Urinary bladder (tissue), 4 donors: ENCODE data around the gene OCSTAMP. TPM values are rescaled to one million over a fixed set of nuclear protein-coding genes. Genes with fewer than 3 reads are reported as not detected.

ENCODE experiments used
- DNase-seq: peaks from one replicate; pipeline ENCODE4 v3.0.0-alpha.2; 2015; ENCODE audit errors: extremely low spot score
- H3K27ac ChIP-seq: one replicate; pipeline ENCODE4 v1.5.1; 2013; ENCODE audit warnings: low read depth, mild to moderate bottlenecking, moderate library complexity
- H3K36me3 ChIP-seq: one replicate; pipeline ENCODE4 v1.6.1; 2013; ENCODE audit warnings: mild to moderate bottlenecking, moderate library complexity; ENCODE audit not compliant: insufficient read depth
- H3K4me1 ChIP-seq: one replicate; pipeline ENCODE4 v1.6.1; 2013; ENCODE audit warnings: mild to moderate bottlenecking, moderate library complexity; ENCODE audit not compliant: insufficient read depth
- H3K4me3 ChIP-seq: one replicate; pipeline ENCODE4 v1.5.1; 2013; ENCODE audit warnings: low read depth, low read length
- WGBS: extraction: QIAGEN DNeasy Blood & Tissue Kit; methylation state at CpG from one replicate; pipeline ENCODE4 v1.1.7; 2013; 5-methylcytosine and 5-hydroxymethylcytosine counted together
- polyA plus RNA-seq: library from polyadenylated mRNA; stranded (reverse); fragments of 200-250 nt; gene quantifications from one replicate; pipeline ENCODE4 v1.2.3, GENCODE V29; 2013
- total RNA-seq: library from RNA; depleted of rRNA; stranded (reverse); fragments of >200 nt; gene quantifications from one replicate; pipeline ENCODE4 v1.2.3, GENCODE V29; 2014
- donor health status: healthy with polysubstance abuse.
- donor health status: healthy.

Gene OCSTAMP
- total and polyA plus RNA-seq, 2 donors, result not detected

DNA sequence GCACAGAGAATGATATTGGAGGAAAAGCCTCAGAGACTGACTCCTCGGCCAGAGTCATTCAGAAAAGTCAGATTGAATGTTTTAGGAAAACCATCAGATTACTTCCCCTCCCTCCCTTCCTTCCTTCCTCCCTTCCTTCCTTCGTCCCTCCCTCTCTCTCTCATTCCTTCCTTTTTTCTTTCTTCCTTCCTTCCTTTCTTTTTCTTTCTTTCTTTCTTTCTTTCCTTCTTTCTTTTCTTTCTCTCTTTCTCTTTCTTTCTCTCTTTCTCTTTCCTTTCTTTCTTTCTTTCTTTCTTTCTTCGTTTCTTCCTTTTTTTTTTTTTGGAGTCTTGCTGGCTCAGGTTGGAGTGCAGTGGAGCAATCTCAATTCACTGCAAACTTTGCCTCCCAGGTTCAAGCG is 7.4 kb downstream of the OCSTAMP start:
- Histone ChIP-seq H3K4me3 (no peak overlapping the region), H3K27ac (no peak overlapping the region), H3K36me3 (no peaks in the 10 kb centered on the region), H3K4me1 (no peaks in the 10 kb centered on the region)
- 73% methylated on average over 4 of the region's 4 CpGs for WGBS
- no peak for DNase-seq

DNA sequence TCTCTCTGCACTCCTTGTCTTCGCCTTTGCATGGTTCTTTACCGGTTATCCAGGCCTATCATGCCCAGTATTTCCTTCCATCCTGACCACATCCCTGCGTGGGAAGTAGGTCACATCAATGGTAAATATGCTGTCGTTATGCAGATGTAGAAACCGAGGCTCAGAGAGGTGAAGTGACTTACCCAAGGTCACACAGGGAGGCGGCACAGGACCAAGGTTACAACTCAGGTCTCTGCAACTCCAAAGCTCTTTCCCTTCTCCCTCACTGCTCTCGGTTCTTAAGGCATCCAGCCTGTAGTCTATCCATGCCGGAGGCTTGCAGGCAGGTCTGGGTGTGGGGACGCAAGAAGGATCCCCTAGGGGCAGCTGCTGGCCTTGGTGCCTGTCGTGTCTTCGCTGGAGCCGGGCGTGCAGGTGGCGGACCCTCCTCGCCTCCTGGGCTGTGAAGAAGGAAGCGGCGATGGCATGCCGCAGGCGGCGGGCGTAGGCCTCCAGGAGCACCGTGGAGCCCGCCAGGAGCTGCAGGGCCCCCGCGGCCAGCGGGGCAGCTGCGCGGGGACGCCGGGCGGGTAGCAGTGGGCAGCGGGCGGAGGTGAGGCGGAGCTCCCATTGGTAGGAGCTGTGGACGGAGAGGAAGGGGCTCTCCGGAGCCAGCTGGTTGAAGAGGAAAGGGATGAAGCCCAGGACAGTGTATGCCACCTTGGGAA is 9.1 kb downstream of the OCSTAMP start:
- WGBS, result 64% methylated on average over 36 of the region's 36 CpGs
- no peak overlapping the region for H3K27ac ChIP-seq
- H3K4me3 ChIP-seq, result no peak overlapping the region
- no peaks in the 10 kb centered on the region for H3K4me1 ChIP-seq
- no peaks in the 10 kb centered on the region for H3K36me3 ChIP-seq
- no peak for DNase-seq

DNA sequence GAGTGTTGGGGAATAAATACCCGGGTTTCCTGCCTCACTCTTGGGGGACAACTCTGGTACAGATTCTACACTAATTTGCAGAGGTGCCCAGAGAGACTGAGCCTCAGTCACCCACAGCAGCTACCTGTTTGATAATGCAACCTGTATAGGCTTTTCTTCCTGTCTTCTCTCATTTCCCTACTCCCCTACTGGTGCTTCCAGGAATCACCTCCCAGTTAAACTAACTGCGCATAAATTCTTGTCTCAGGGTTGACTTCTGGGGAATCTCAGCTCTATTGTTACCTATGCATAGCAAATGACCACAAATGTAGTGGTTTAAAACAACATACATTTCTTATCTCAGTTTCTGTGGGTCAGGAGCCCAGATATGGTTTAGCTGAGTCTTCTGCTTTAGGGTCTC is 11.3 kb downstream of the OCSTAMP start:
- no peaks in the 10 kb centered on the region for H3K4me1 ChIP-seq
- no peak overlapping the region for H3K4me3 ChIP-seq
- no peak for DNase-seq
- WGBS, result 75% methylated on average over 2 of the region's 2 CpGs
- H3K36me3 ChIP-seq, result no peaks in the 10 kb centered on the region
- H3K27ac ChIP-seq, result no peak overlapping the region

DNA sequence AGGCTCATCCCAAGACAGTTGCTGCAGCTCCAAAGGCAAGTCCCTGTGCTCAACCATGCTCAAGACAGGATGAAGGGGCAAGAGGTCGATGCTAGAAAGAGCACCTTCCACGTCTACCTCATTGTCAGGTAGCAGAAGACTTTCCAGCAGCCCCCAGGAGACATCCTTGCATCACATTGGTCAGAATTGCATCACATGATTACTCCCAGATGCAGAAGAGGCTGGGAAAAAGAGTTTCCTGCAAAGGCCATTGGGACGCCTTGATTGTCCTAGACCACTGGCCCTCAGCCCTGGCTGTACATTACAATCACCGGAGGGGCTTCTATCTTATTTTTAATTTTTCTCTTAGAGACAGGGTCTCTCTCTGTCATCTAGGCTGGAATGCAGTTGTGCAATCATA is 19.8 kb downstream of the OCSTAMP start:
- no peak for DNase-seq
- no peaks in the 10 kb centered on the region for H3K4me1 ChIP-seq
- 68% methylated on average over 4 of the region's 4 CpGs for WGBS
- H3K27ac ChIP-seq, result no peak overlapping the region
- H3K4me3 ChIP-seq, result no peak overlapping the region
- no peaks in the 10 kb centered on the region for H3K36me3 ChIP-seq

DNA sequence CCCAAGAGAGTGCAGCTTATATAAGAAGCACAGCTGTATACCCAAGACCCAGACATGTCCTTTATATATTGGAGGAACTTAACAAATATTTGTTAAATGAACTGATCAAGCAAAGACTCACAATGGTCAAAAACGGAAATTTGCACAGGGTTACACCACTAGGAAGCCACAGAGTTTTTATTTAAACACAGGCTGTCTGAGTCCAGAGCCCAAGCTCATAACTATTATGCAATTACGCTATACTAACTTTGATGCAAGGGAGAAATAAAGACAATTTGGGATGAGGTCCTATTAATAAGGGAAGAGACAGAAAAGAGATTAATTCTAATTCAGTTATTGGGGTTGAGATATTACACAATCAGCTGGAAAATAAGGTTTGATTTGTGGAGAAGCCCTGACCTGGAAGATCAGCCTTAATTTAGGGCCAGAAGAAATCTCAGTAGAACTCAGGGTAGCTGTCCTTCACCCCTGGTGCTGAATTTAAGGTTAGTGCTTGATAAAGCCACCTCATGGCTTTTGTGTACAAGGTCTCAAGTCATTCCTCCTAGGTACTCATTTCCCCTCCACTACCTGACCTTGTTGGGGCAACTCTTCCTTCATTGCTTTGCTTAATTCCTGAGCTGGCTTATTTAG is 26.6 kb downstream of the OCSTAMP start:
- Histone ChIP-seq H3K27ac (no peak overlapping the region), H3K36me3 (no peaks in the 10 kb centered on the region), H3K4me3 (no peak overlapping the region), H3K4me1 (no peaks in the 10 kb centered on the region)
- no peak for DNase-seq
- WGBS, result 49% methylated on average over 2 of the region's 2 CpGs

DNA sequence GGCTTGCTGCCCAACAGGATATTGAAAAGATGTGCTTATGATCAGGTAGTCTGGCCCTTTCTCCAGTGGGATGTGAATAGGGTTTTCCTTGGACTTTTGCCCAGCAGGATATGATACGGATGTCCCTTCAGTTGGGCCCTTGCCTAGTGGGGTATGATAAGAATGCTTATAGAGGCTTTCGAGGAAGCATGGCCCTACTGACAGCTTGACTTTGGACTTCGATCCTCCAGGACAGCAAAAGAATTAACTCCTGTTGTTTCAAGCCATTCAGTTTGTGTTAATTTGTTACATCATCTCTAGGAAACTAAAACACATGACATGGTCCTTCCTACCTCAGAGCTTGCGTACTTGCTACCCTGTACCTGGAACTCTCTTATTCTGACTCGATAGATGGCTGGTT is 27.3 kb downstream of the OCSTAMP start:
- H3K4me1 ChIP-seq, result no peaks in the 10 kb centered on the region
- no peak overlapping the region for H3K4me3 ChIP-seq
- no peaks in the 10 kb centered on the region for H3K36me3 ChIP-seq
- 45% methylated on average over 5 of the region's 5 CpGs for WGBS
- no peak overlapping the region for H3K27ac ChIP-seq
- DNase-seq, result no peak

DNA sequence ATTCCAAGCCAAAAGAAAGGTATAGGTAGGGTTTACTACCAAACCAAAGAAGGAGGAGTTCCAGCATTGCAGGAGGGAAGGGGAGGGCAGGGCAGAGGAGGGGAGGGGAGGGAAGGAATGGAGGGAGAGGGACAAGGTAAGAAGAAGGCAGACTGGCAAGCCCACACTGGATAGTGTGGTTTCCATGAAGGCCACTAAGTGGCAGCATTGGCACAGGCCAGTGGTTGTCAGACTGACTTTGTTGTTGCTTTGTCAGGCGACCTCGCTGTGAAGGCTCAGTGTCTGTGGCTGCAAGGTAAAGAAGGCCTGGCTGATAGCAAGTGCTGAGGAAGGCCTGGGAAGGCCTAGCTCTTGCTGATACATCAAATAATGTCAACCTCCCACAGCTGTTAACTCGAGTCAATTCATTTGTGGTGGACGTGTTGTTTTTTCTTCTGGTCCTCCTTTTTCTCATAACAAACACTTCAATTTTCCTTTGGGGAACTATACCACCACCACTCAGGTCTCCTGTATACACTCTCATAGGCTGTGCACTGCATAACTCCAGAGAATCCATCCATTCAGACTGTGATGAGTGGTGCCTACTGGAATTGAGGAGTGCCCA is 29.4 kb downstream of the OCSTAMP start:
- 25% methylated on average over 4 of the region's 4 CpGs for WGBS
- DNase-seq, result no peak

DNA sequence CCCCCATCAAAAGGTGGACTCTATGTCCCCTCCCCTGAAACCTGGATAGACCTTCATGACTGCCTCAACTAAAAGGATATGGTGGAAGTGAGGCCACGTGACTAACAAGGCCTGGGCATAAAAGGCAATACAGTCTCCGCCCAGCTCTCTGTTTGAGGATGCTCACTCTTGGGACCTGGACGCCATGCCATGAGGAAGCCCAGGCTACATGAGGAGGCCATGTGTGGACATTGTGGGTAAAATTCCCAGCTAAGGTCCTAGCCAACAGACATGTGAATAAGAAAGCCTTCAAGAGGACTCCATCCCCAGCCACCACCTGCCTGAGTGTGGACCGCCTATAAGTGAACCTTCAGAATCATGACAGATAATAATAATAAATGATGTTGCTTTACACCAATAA is 29.9 kb downstream of the OCSTAMP start:
- 83% methylated on average over 4 of the region's 4 CpGs for WGBS
- Histone ChIP-seq H3K27ac (no peak overlapping the region), H3K36me3 (no peaks in the 10 kb centered on the region), H3K4me1 (no peaks in the 10 kb centered on the region), H3K4me3 (no peak overlapping the region)
- DNase-seq, result no peak

More for the DNA sequence above, 29.4 kb downstream of the OCSTAMP start:
- Histone ChIP-seq H3K4me3 (no peak overlapping the region), H3K36me3 (no peaks in the 10 kb centered on the region), H3K4me1 (no peaks in the 10 kb centered on the region), H3K27ac (no peak overlapping the region)

DNA sequence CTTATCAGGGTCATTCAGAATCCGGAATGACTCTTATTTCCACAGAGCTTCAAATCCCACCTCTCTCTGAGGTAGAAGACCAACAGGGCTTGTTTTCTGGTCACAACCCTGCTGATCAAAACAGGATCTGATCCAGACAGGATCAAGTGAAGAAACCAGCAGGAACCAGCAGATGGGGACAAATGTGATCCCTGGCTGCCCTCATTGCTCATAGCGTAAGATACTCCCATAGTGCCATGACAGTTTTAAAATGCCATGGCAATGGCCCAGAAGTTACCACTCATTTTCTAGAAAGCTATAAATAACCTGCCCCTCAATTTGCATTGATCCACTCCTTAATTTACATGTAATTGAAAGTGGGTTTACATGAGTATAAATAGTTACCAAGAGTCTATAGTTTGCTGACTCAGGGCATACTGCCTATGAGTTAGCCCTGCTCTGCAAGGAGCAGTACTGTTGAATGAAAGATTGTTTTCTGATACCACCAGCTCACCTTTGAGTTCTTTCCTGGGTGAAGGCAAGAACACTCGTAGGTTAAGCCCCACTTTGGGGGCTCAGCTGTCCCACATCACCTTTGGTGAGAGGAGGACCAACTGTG is 30.9 kb downstream of the OCSTAMP start:
- Histone ChIP-seq H3K4me3 (no peak overlapping the region), H3K36me3 (no peaks in the 10 kb centered on the region), H3K4me1 (no peaks in the 10 kb centered on the region), H3K27ac (no peak overlapping the region)
- no peak for DNase-seq
- WGBS, result 63% methylated on average over 3 of the region's 3 CpGs

DNA sequence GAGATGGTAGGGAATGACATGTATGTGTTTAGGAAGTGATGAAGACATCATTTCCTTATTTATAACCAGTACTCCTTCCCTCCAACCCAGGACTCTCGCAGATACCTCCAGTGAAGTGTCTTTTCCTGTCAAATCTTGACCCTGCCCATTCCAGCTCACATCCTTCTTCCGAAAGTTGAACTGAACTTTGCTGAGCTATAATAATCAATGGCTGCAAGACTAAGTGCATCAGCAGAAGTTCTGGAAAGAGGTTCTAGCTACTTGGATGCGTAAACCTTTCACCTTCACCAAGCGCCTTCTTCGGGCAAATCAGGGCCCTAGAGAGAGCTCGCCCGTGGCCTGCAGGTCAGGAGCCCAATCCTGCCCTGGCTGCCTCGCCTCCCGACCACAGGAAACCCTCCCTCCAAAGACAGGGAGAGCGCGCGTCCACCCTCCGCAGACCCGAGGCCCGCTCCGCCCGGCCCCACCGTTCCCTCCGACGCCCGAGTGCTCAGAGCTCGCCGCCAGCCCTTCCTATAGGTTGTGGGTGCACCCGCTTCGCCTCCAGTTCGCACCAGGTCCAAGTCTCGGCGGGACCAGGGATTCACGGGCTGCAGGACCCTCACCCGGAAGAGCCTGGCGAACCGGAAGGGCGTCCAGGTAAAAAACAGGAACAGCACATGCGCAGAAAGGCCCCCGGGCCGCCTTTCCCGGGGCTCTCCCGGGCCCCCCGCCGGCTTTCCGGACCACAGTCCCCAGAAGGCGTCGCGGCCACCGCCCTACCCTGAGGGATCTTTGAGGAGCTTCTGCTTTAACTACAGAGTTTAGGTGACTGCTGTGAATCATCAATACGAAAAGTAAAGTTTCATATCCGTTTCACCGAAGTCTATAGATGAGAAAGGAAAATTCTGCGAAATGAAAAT is 37.3 kb downstream of the OCSTAMP start, which contains the start of gene ZNF334:
Gene ZNF334, minus strand, starts transcription at position 617 of the 902 bp plus-strand sequence. CDS start 1,457 bp downstream, outside the sequence.
- Histone ChIP-seq H3K36me3 (no peaks in the 10 kb centered on the region), H3K27ac (no peak within 1 kb of the TSS), H3K4me3 (peak within 1 kb of the TSS; percentile 72), H3K4me1 (no peaks in the 10 kb centered on the region)
- DNase-seq, result peak; percentile 26
- 3% methylated on average over 49 of the region's 49 CpGs for WGBS

DNA sequence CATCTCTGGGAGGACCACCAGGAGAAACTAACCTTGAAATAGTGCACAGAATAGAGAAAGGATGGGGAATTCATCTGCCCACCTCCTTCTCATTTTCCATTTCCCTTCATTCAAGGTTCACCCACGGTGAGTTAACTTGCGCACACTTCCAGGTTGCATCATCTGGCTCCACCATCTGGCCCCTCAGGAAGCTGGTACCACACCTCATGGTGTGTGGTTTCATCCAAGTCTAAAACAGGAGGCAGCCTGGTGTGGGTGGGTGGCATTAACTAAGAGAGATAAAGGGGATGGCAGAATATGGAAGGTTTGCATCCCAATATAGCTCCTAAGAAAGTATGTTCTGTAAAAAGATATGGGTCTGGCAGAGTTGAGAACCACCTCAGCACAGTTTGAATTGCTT is 40.9 kb downstream of the OCSTAMP start:
- WGBS, result 83% methylated on average over 2 of the region's 2 CpGs
- DNase-seq, result no peak
- no peaks in the 10 kb centered on the region for H3K36me3 ChIP-seq
- no peak overlapping the region for H3K27ac ChIP-seq
- H3K4me1 ChIP-seq, result no peaks in the 10 kb centered on the region
- H3K4me3 ChIP-seq, result no peak overlapping the region

DNA sequence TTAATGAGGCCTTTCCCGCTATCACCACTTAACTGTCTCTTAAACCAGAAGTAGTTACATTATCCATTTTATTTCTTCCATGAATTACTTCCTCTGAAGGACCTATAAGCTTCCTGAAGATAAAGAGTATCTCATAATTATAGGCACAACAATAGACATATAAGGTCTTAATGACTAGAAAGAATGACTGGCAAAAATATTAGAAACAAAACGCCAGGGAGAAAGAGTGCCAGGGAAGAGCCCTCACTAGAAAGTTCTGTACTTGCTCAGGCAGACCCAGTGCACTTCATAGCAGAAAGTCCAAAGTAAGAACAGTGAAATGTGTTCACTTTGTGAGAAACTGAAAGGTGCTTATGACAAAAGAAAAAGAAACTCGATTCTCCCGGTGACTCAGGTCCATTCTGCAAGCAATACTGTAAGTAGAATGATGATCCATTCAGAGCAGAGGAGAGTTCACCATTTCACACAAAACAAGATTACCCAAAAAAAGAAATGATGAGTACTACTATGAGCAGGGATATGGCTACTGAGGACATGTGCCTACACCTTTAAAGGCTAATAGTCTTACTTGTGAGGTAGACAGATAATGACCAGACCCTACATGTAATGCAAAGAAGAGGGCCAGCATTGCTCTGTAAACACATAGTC is 42.6 kb downstream of the OCSTAMP start:
- WGBS, result 85% methylated on average over 4 of the region's 4 CpGs
- H3K36me3 ChIP-seq, result no peaks in the 10 kb centered on the region
- H3K4me3 ChIP-seq, result no peak overlapping the region

DNA sequence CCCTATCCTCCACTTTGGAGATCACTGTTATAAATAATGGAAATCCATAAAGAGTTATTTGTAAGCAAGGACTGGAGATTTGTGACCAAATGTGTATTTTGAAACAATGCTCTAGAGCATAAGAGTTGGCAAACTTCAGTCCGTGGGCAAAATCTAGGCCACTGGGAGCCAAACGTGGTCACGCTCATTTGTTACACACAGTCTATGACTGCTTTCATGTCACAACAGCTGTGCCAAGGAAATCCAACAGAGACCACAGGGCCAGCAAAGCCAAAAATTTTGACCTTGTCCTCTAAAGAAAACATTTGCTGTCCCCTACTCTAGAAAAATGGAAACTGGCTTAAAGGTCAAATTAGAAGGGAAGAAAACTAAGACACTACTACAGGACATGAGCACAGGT is 44.9 kb downstream of the OCSTAMP start:
- Histone ChIP-seq H3K4me3 (no peak overlapping the region), H3K36me3 (no peaks in the 10 kb centered on the region), H3K27ac (no peak overlapping the region), H3K4me1 (no peaks in the 10 kb centered on the region)
- no peak for DNase-seq
- WGBS, result 95% methylated on average over 3 of the region's 3 CpGs

More for the DNA sequence above, 42.6 kb downstream of the OCSTAMP start:
- H3K27ac ChIP-seq, result no peak overlapping the region
- no peak for DNase-seq
- H3K4me1 ChIP-seq, result no peaks in the 10 kb centered on the region
